PC-3 (cell line): Measurements from ENCODE around the gene FFAR1. TPM values are rescaled to one million over a fixed set of nuclear protein-coding genes. Genes with fewer than 3 reads are reported as not detected.

ENCODE experiments used
- ATAC-seq: fragments of 200-7000 bp; cut with Tn5 transposase; 2 replicates; pipeline ENCODE4 v1.9.1; 2020; ENCODE audit warnings: mild to moderate bottlenecking, moderate library complexity
- BruUV-seq: library from RNA; stranded (reverse); fragments of 400-500 nt; replicated peaks from 2 replicates; lab custom pipeline; 2021; lab: Mats Ljungman, UMichigan
- CTCF ChIA-PET: fragments of 300-600 bp; sonication (Branson Sonifier 250); formaldehyde crosslinking; loops from one replicate; lab custom pipeline; 2022; ENCODE audit warnings: antibody characterized with exemption; lab: Charles Lee
- POLR2A ChIA-PET: fragments of 300-600 bp; sonication (Branson Sonifier 250); formaldehyde crosslinking; loops from one replicate; lab custom pipeline; 2022; ENCODE audit warnings: antibody characterized with exemption; ENCODE audit not compliant: unreplicated experiment; lab: Charles Lee
- DNase-seq: peaks from one replicate; pipeline ENCODE4 v3.0.0-alpha.2; 2015
- H2AFZ ChIP-seq: fragments of 300-600 bp; sonication (generic); 2 replicates; pipeline ENCODE4 v1.6.0; 2016; ENCODE audit warnings: antibody characterized with exemption, low read length
- H3F3A ChIP-seq: fragments of 300-600 bp; sonication (generic); one replicate; pipeline ENCODE4 v1.6.0; 2017; ENCODE audit warnings: antibody characterized with exemption, low read length, control low read depth, mild to moderate bottlenecking; ENCODE audit not compliant: unreplicated experiment
- H3K27ac ChIP-seq: fragments of 300-600 bp; sonication (generic); 2 replicates; pipeline ENCODE4 v1.5.1; 2016; ENCODE audit warnings: mild to moderate bottlenecking, low read length
- H3K27me3 ChIP-seq: fragments of 300-600 bp; sonication (generic); 2 replicates; pipeline ENCODE4 v1.6.1; 2016; ENCODE audit warnings: low read length, mixed read lengths
- H3K36me3 ChIP-seq: fragments of 300-600 bp; sonication (generic); 2 replicates; pipeline ENCODE4 v1.6.1; 2016; ENCODE audit warnings: low read depth, mixed run types, low read length, mixed read lengths
- H3K4me1 ChIP-seq: fragments of 300-600 bp; sonication (generic); 2 replicates; pipeline ENCODE4 v1.5.1; 2016; ENCODE audit warnings: low read length; ENCODE audit not compliant: insufficient read depth
- H3K4me2 ChIP-seq: fragments of 300-600 bp; sonication (generic); 2 replicates; pipeline ENCODE4 v1.6.0; 2016; ENCODE audit warnings: low read length
- H3K4me3 ChIP-seq: fragments of 300-600 bp; sonication (generic); 2 replicates; pipeline ENCODE4 v1.5.1; 2016; ENCODE audit warnings: mild to moderate bottlenecking, low read length, mixed read lengths
- H3K79me2 ChIP-seq: fragments of 300-600 bp; sonication (generic); 2 replicates; pipeline ENCODE4 v1.6.1; 2017; ENCODE audit warnings: low read length, mixed read lengths
- H3K9ac ChIP-seq: fragments of 300-600 bp; sonication (generic); 2 replicates; pipeline ENCODE4 v1.6.0; 2016; ENCODE audit warnings: mild to moderate bottlenecking, low read length
- H3K9me2 ChIP-seq: fragments of 300-600 bp; sonication (generic); replicated peaks from 2 replicates; pipeline ENCODE4 v1.6.1; 2016; ENCODE audit warnings: mixed run types, low read length, mixed read lengths
- H3K9me3 ChIP-seq: fragments of 300-600 bp; sonication (generic); 2 replicates; pipeline ENCODE4 v1.6.1; 2016; ENCODE audit warnings: low read length, mixed read lengths
- H4K20me1 ChIP-seq: fragments of 300-600 bp; sonication (generic); 2 replicates; pipeline ENCODE4 v1.6.1; 2016; ENCODE audit warnings: low read length, mixed read lengths
- EZH2 ChIP-seq: fragments of 300-600 bp; sonication (generic); IDR thresholded peaks from one replicate; pipeline ENCODE4 v1.6.1; 2017; ENCODE audit warnings: antibody characterized with exemption, mild to moderate bottlenecking, low read length; ENCODE audit not compliant: unreplicated experiment
- EZH2phosphoT487 ChIP-seq: fragments of 300-600 bp; sonication (generic); IDR thresholded peaks from 2 replicates; pipeline ENCODE4 v1.6.1; 2018; ENCODE audit warnings: mild to moderate bottlenecking, antibody characterized with exemption, low read length, borderline replicate concordance
- intact Hi-C: fragments of 100-400 bp; cut with micrococcal nuclease; formaldehyde crosslinking; loops from 2 replicates; pipeline ENCODE4 v1.9.0; 2023
- total RNA-seq: library from RNA; depleted of rRNA; stranded (reverse); fragments of >200 nt; gene quantifications from 2 replicates; pipeline ENCODE4 v1.2.3, GENCODE V29; 2014
- TF ChIP-seq, protein P1 (sequence below): fragments of 300-600 bp; sonication (generic); conservative IDR thresholded peaks from 2 replicates; pipeline ENCODE4 v1.5.1; 2017; ENCODE audit warnings: antibody characterized with exemption, low read depth, mild to moderate bottlenecking, low read length

FFAR1 gene
- total RNA-seq, 1 experiment from 2014 or later: not detected

DNA sequence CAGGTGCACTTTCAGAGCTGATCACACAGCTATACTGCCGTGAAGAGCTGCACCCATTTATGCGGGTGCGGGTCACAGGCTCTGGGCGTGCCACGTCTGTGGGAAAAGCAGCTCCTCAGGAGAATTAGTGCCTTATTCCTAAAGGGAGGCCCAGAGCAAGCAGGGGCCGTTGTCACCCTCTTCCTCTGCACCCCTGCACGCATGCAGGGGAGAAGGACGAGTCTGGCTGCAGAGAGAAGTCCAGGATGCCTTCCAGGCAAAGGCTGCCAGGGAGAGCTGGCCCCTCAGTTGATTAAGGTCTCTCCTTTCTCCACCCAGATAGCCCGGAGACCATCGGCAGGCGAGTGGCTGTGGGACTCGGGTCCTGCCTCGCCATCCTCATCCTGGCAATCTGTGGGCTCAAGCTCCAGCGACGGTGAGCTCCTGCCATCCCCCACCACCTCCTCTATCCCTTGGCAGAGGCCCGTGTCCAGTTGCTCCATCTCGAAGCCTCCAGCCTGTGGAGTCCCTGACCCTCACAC is 3.1 kb upstream of the FFAR1 start:
- Histone ChIP-seq H3F3A (no peaks in the 10 kb centered on the region), H3K9me3 (no peaks in the 10 kb centered on the region), H3K79me2 (no peaks in the 10 kb centered on the region), H4K20me1 (no peaks in the 10 kb centered on the region), H3K4me1 (no peaks in the 10 kb centered on the region), H3K9ac (no peak overlapping the region), H3K4me3 (no peak overlapping the region), H3K36me3 (no peaks in the 10 kb centered on the region), H3K27me3 (peaks cover 21% of the 10 kb centered on the region; the same call in 1 of the 2 replicates), H2AFZ (no peak overlapping the region), H3K27ac (no peak overlapping the region), H3K9me2 (no peaks in the 10 kb centered on the region), H3K4me2 (no peak overlapping the region)
- ChIA-PET CTCF (no interaction called here), POLR2A (no interaction called here)
- intact Hi-C loops: no loop called here
- no peak for DNase-seq
- BruUV-seq: no TSS peak
- TF ChIP-seq EZH2: no peak
- TF ChIP-seq, protein P1, sequence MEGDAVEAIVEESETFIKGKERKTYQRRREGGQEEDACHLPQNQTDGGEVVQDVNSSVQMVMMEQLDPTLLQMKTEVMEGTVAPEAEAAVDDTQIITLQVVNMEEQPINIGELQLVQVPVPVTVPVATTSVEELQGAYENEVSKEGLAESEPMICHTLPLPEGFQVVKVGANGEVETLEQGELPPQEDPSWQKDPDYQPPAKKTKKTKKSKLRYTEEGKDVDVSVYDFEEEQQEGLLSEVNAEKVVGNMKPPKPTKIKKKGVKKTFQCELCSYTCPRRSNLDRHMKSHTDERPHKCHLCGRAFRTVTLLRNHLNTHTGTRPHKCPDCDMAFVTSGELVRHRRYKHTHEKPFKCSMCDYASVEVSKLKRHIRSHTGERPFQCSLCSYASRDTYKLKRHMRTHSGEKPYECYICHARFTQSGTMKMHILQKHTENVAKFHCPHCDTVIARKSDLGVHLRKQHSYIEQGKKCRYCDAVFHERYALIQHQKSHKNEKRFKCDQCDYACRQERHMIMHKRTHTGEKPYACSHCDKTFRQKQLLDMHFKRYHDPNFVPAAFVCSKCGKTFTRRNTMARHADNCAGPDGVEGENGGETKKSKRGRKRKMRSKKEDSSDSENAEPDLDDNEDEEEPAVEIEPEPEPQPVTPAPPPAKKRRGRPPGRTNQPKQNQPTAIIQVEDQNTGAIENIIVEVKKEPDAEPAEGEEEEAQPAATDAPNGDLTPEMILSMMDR: no peak
- no peak for TF ChIP-seq EZH2phosphoT487
- ATAC-seq: no peak

DNA sequence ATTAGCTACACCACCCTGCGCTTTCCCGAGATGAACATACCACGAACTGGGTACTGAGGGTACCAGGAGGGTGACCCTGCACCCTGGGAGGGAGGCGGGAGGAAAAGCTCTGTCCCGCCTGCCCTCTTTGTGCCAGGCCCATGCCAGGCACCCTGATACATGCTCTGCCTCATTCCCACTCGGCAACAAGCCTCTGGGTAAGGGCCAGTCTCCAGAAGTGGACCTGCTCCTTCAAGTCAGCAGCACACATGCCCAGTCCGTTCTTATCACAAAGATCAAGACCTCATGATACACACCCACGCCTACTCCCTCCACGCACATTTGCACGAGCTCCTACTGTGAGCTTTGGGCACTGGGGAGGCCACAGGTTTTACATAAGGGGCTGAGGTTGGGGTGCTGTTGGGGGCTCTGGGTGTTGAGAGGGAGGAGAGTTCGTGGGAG is 2.0 kb upstream of the FFAR1 start:
- H3F3A ChIP-seq: no peaks in the 10 kb centered on the region
- H3K36me3 ChIP-seq: no peaks in the 10 kb centered on the region
- DNase-seq (no peak), ATAC-seq (no peak)
- H3K9me3 ChIP-seq: no peaks in the 10 kb centered on the region
- H3K9ac ChIP-seq: no peak overlapping the region
- CTCF ChIA-PET: no interaction called here
- no peak overlapping the region for H2AFZ ChIP-seq
- no peak overlapping the region for H3K27ac ChIP-seq
- no peak overlapping the region for H3K4me2 ChIP-seq
- no peaks in the 10 kb centered on the region for H4K20me1 ChIP-seq
- H3K4me1 ChIP-seq: no peaks in the 10 kb centered on the region
- no peak for TF ChIP-seq EZH2
- TF ChIP-seq, protein P1: no peak
- no peak for TF ChIP-seq EZH2phosphoT487
- H3K79me2 ChIP-seq: no peaks in the 10 kb centered on the region
- peaks cover 21% of the 10 kb centered on the region; the same call in 1 of the 2 replicates for H3K27me3 ChIP-seq
- no peak overlapping the region for H3K4me3 ChIP-seq
- POLR2A ChIA-PET: no interaction called here
- intact Hi-C loops: no loop called here
- no TSS peak for BruUV-seq
- H3K9me2 ChIP-seq: no peaks in the 10 kb centered on the region

DNA sequence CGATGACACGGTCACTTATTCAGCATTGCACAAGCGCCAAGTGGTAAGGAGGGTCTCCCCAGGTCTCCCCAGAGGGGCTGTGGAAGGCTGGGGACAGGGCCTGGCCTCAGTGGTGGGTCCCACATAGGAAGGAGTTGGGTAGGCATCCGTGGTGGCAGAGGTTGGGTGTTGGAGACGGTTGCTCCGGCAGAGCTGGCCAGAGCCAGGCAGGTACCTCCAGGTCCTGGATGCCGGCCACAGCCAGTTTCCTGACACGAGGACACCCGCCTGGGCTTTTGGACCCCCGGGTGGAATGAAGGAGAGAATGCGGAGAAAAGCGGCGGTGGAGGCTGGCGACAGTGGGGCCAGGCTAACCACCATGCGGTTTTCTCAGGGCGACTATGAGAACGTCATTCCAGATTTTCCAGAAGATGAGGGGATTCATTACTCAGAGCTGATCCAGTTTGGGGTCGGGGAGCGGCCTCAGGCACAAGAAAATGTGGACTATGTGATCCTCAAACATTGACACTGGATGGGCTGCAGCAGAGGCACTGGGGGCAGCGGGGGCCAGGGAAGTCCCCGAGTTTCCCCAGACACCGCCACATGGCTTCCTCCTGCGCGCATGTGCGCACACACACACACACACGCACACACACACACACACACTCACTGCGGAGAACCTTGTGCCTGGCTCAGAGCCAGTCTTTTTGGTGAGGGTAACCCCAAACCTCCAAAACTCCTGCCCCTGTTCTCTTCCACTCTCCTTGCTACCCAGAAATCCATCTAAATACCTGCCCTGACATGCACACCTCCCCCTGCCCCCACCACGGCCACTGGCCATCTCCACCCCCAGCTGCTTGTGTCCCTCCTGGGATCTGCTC is 1.3 kb upstream of the FFAR1 start:
- no peak for DNase-seq
- BruUV-seq: no TSS peak
- H3K4me3 ChIP-seq: no peak overlapping the region
- no peaks in the 10 kb centered on the region for H4K20me1 ChIP-seq
- H2AFZ ChIP-seq: no peak overlapping the region
- H3K27me3 ChIP-seq: peaks cover 21% of the 10 kb centered on the region; the same call in 1 of the 2 replicates
- H3K27ac ChIP-seq: no peak overlapping the region
- ChIA-PET CTCF (no interaction called here), POLR2A (no interaction called here)
- H3K79me2 ChIP-seq: no peaks in the 10 kb centered on the region
- H3K9me3 ChIP-seq: no peaks in the 10 kb centered on the region
- H3F3A ChIP-seq: no peaks in the 10 kb centered on the region
- no peaks in the 10 kb centered on the region for H3K36me3 ChIP-seq
- no peak for TF ChIP-seq EZH2
- TF ChIP-seq EZH2phosphoT487: no peak
- TF ChIP-seq, protein P1: no peak
- intact Hi-C loops: no loop called here
- no peak overlapping the region for H3K4me2 ChIP-seq
- ATAC-seq: no peak
- H3K4me1 ChIP-seq: no peaks in the 10 kb centered on the region
- H3K9ac ChIP-seq: no peak overlapping the region
- no peaks in the 10 kb centered on the region for H3K9me2 ChIP-seq
